Activated CD4-positive, alpha-beta T cell treated with anti-CD3 and anti-CD28 coated beads for 36 hours (primary cell): ENCODE data around the gene PPOX. TPM values are rescaled to one million over a fixed set of nuclear protein-coding genes. Genes with fewer than 3 reads are reported as not detected.

ENCODE experiments used
- ATAC-seq: fragments of 200-7000 bp; cut with Tn5 transposase; one replicate; pipeline ENCODE4 v1.10.0; 2021; ENCODE audit warnings: mild to moderate bottlenecking, moderate library complexity
- CTCF ChIA-PET: fragments of 350-600 bp; sonication (Branson Sonifier 250); formaldehyde crosslinking; loops from one replicate; lab custom pipeline; 2021; ENCODE audit warnings: antibody characterized with exemption; lab: Charles Lee
- POLR2A ChIA-PET: fragments of 350-600 bp; sonication (Branson Sonifier 250); formaldehyde crosslinking; loops from one replicate; lab custom pipeline; 2021; ENCODE audit warnings: antibody characterized with exemption, inconsistent platforms; lab: Charles Lee
- DNase-seq: peaks from one replicate; pipeline ENCODE4 v3.0.0-alpha.2; 2020
- H3K27ac Mint-ChIP-seq: one replicate; pipeline ENCODE4 v1.8.0; 2021; ENCODE audit warnings: mixed read lengths
- H3K27me3 Mint-ChIP-seq: one replicate; pipeline ENCODE4 v1.8.0; 2021; ENCODE audit warnings: mixed read lengths
- H3K36me3 Mint-ChIP-seq: one replicate; pipeline ENCODE4 v1.8.0; 2021; ENCODE audit warnings: low read depth, mixed read lengths
- H3K4me1 Mint-ChIP-seq: one replicate; pipeline ENCODE4 v1.8.0; 2021; ENCODE audit warnings: mixed read lengths
- H3K4me3 Mint-ChIP-seq: one replicate; pipeline ENCODE4 v1.8.0; 2021; ENCODE audit warnings: mild to moderate bottlenecking, moderate library complexity, mixed read lengths
- H3K9me3 Mint-ChIP-seq: one replicate; pipeline ENCODE4 v1.8.0; 2021; ENCODE audit warnings: low read depth, mixed read lengths
- intact Hi-C, 2 experiments: fragments of 100-400 bp; cut with DNase I in 1 of 2; cut with micrococcal nuclease in 1 of 2; formaldehyde crosslinking; loops; one replicate each; pipeline versions ENCODE4 v1.14.2 to v1.15.1; 2022 to 2024; cut with DNase I, micrococcal nuclease
- total RNA-seq, 2 experiments: library from RNA; stranded (reverse); gene quantifications; one replicate each; pipeline ENCODE4 v1.2.3, GENCODE V29; 2021

Gene PPOX
- total RNA-seq, 2 experiments from 2014 or later: 21.5 to 28.8 TPM

DNA sequence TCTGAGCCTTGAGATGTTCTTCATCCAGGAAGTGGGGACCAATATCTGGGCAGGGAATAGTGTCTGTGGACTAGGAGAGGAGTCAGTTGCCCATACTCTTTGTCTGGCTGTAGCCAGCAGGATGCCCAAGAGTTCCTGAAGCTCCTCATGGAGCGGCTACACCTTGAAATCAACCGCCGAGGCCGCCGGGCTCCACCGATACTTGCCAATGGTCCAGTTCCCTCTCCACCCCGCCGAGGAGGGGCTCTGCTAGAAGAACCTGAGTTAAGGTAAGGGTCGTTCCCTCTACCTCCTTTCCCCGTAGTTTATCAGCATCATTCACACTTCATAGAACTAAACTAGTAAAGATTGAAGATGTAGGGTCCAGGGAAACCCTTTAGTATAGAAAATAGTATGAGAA, 3.4 kb upstream of the PPOX start:
- peaks cover 54% of the 10 kb centered on the region for H3K4me1 Mint-ChIP-seq
- no peak overlapping the region for H3K4me3 Mint-ChIP-seq
- no peaks in the 10 kb centered on the region for H3K27me3 Mint-ChIP-seq
- CTCF ChIA-PET: interaction anchor here (0.6 to 1.8 kb wide), 4 partner anchors 14 to 40 kb away, joined by 3 to 5 read pairs (median 3); partner anchors contain the start of genes B4GALT3 and NDUFS2
- H3K27ac Mint-ChIP-seq: no peak overlapping the region
- POLR2A ChIA-PET: no interaction called here
- H3K9me3 Mint-ChIP-seq: no peaks in the 10 kb centered on the region
- ATAC-seq (no peak), DNase-seq (no peak)
- H3K36me3 Mint-ChIP-seq: peaks cover 40% of the 10 kb centered on the region
- intact Hi-C loops: no loop called here

DNA sequence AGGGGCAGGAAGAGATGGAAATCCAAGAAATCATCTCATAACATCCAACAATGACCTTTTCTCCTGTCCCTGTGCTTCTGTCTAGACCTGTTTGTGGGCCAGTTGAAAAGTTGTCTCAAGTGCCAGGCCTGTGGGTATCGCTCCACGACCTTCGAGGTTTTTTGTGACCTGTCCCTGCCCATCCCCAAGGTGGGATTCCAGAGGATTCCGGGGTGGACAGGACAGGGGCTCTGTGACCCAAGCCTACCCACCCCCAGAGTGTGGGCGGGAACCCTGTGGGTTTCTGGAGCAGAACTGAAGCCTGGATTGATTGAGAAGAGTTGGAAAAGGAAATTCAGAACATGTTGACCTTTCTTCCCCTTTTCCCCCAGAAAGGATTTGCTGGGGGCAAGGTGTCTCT, 2.4 kb upstream of the PPOX start:
- intact Hi-C loops: no loop called here
- no peaks in the 10 kb centered on the region for H3K27me3 Mint-ChIP-seq
- no peaks in the 10 kb centered on the region for H3K9me3 Mint-ChIP-seq
- ATAC-seq (no peak), DNase-seq (no peak)
- POLR2A ChIA-PET: interaction anchor here (0.6 kb wide), 1 partner anchor 42 kb away, joined by 3 read pairs; no protein-coding TSS in a partner anchor
- no peak overlapping the region for H3K27ac Mint-ChIP-seq
- CTCF ChIA-PET: no interaction called here
- H3K36me3 Mint-ChIP-seq: peaks cover 37% of the 10 kb centered on the region
- peaks cover 57% of the 10 kb centered on the region for H3K4me1 Mint-ChIP-seq
- H3K4me3 Mint-ChIP-seq: no peak overlapping the region

DNA sequence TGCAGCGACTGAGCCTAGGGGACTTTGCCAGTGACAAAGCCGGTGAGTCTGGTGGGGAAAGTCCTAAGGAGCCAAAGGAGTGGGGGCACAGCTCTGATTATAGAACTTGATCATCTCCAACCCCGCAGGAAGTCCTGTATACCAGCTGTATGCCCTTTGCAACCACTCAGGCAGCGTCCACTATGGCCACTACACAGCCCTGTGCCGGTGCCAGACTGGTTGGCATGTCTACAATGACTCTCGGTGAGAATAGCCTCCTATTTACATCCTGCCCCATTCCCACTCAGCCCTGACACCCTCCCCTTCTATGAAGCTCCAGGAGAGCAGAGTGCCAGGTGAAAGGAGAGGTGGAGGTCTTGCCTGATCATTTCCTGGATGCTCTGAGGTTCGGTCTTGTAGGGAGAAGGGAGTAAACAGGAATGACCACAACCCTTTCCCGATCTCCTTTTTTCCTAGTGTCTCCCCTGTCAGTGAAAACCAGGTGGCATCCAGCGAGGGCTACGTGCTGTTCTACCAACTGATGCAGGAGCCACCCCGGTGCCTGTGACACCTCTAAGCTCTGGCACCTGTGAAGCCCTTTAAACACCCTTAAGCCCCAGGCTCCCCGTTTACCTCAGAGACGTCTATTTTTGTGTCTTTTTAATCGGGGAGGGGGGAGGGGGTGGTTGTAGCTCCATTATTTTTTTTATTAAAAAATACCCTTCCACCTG, 1.2 kb upstream of the PPOX start:
- Mint-ChIP-seq H3K27ac (peak overlapping the region; percentile 52), H3K36me3 (peaks cover 32% of the 10 kb centered on the region), H3K4me3 (peak overlapping the region; percentile 87), H3K9me3 (no peaks in the 10 kb centered on the region), H3K27me3 (no peaks in the 10 kb centered on the region), H3K4me1 (peaks cover 53% of the 10 kb centered on the region)
- ChIA-PET POLR2A (interaction anchor here (0.8 to 3.4 kb wide), 8 partner anchors 11 to 224 kb away, joined by 3 to 15 read pairs (median 4); partner anchors contain the start of genes DEDD, NDUFS2 and UFC1), CTCF (interaction anchor here (0.5 to 3.9 kb wide), 34 partner anchors 7 to 600 kb away, joined by 3 to 30 read pairs (median 7); partner anchors contain the start of genes B4GALT3, DEDD, NDUFS2 and NIT1)
- no peak for DNase-seq
- intact Hi-C loops: loop anchor here in 1 of 2 experiments (5.0 kb wide), 1 partner anchor 62 kb away; the partner anchor contains the start of gene TOMM40L
- no peak for ATAC-seq

DNA sequence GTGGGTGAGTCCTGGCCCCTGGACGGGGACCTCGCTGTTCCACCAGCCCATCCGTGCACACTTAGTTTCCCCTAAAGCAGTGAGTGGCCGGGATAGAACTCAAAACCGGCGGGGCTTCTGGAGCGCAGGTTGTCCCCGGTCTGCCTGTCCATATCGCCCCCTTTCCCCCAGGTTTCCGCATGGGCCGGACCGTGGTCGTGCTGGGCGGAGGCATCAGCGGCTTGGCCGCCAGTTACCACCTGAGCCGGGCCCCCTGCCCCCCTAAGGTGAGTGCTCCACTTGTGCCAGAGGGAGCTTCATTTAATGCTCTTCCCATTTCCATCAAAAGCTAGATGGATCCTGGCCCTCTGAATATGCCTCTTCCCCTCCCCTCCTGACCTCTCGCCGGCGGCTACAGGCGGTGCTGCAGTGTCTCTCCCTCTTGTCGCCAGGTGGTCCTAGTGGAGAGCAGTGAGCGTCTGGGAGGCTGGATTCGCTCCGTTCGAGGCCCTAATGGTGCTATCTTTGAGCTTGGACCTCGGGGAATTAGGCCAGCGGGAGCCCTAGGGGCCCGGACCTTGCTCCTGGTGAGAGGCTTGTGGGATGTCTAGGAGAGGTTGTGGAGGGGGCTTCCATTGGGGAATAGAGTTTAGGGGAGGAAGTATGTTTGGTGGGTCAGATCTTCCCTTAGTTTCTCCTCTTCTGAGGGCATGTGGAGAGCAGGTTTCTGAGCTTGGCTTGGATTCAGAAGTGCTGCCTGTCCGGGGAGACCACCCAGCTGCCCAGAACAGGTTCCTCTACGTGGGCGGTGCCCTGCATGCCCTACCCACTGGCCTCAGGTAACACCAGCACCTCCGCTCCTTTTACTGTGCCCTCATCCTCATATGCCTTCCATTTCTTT, 683 bp downstream of the PPOX start:
- H3K27ac Mint-ChIP-seq: peak overlapping the region; percentile 90
- intact Hi-C loops: loop anchor here (1.0 to 5.0 kb wide), 6 partner anchors 10 to 60 kb away; partner anchors contain the start of genes B4GALT3 (in 2 of the 2), NDUFS2 (in 2 of the 2), DEDD (in 1 of the 2) and TOMM40L (in 1 of the 2)
- peak overlapping the region; percentile 87 for H3K4me3 Mint-ChIP-seq
- DNase-seq: peak; percentile 40
- H3K27me3 Mint-ChIP-seq: no peaks in the 10 kb centered on the region
- no peaks in the 10 kb centered on the region for H3K9me3 Mint-ChIP-seq
- POLR2A ChIA-PET: interaction anchor here (0.6 to 3.4 kb wide), 11 partner anchors 10 to 222 kb away, joined by 3 to 15 read pairs (median 4); partner anchors contain the start of genes B4GALT3, DEDD, NDUFS2 and NIT1
- CTCF ChIA-PET: interaction anchor here (0.6 to 3.9 kb wide), 32 partner anchors 9 to 366 kb away, joined by 3 to 30 read pairs (median 6); partner anchors contain the start of genes ADAMTS4, ARHGAP30, B4GALT3 and DEDD
- peaks cover 36% of the 10 kb centered on the region for H3K4me1 Mint-ChIP-seq
- H3K36me3 Mint-ChIP-seq: peaks cover 32% of the 10 kb centered on the region
- no peak for ATAC-seq

DNA sequence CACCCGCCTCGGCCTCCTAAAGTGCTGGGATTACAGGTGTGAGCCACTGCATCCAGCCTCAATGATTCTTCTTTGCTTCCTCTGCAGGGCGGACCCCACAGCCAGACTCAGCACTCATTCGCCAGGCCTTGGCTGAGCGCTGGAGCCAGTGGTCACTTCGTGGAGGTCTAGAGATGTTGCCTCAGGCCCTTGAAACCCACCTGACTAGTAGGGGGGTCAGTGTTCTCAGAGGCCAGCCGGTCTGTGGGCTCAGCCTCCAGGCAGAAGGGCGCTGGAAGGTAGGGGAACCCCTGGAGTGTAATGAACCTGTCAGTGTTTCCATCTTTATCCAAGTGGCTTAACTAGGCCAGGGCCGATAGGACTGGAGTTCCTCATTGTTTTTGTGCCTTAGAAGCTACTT, 2.7 kb downstream of the PPOX start:
- CTCF ChIA-PET: interaction anchor here (0.6 to 3.9 kb wide), 5 partner anchors 7 to 121 kb away, joined by 3 to 29 read pairs (median 3); partner anchors contain the start of gene B4GALT3
- ATAC-seq (no peak), DNase-seq (no peak)
- intact Hi-C loops: loop anchor here in 1 of 2 experiments (5.0 kb wide), 1 partner anchor 58 kb away; the partner anchor contains the start of gene TOMM40L
- Mint-ChIP-seq H3K36me3 (peaks cover 33% of the 10 kb centered on the region), H3K27ac (no peak overlapping the region), H3K4me3 (peak overlapping the region; percentile 47), H3K27me3 (no peaks in the 10 kb centered on the region), H3K4me1 (peaks cover 26% of the 10 kb centered on the region), H3K9me3 (no peaks in the 10 kb centered on the region)
- POLR2A ChIA-PET: interaction anchor here (0.7 kb wide), 1 partner anchor 119 kb away, joined by 4 read pairs; no protein-coding TSS in a partner anchor

DNA sequence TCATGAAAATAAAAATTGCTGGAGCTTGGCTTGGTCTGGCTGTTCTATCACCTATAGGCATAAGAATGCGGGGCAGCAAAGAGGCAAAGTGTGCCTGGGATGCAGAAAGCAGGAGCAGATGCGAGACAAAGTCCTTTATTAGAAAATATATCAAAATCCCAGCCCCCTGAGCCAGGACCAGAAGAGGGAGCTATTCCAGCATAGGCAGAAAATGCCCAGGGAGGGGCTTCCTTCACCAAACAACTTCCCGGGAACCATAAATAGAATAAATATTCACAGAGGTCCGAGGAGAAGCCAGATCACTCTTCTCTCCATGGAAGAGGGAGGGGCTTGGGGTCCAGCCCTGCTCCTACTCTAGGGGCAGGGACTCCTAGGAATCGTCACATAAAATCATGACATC, 5.0 kb downstream of the PPOX start:
- intact Hi-C loops: no loop called here
- DNase-seq: no peak
- peaks cover 34% of the 10 kb centered on the region for H3K4me1 Mint-ChIP-seq
- ChIA-PET CTCF (interaction anchor here (0.6 to 1.5 kb wide), 8 partner anchors 9 to 110 kb away, joined by 3 to 8 read pairs (median 3); partner anchors contain the start of gene TOMM40L), POLR2A (no interaction called here)
- H3K27me3 Mint-ChIP-seq: no peaks in the 10 kb centered on the region
- no peak overlapping the region for H3K27ac Mint-ChIP-seq
- H3K4me3 Mint-ChIP-seq: no peak overlapping the region
- no peak for ATAC-seq
- H3K36me3 Mint-ChIP-seq: peaks cover 37% of the 10 kb centered on the region
- H3K9me3 Mint-ChIP-seq: no peaks in the 10 kb centered on the region

DNA sequence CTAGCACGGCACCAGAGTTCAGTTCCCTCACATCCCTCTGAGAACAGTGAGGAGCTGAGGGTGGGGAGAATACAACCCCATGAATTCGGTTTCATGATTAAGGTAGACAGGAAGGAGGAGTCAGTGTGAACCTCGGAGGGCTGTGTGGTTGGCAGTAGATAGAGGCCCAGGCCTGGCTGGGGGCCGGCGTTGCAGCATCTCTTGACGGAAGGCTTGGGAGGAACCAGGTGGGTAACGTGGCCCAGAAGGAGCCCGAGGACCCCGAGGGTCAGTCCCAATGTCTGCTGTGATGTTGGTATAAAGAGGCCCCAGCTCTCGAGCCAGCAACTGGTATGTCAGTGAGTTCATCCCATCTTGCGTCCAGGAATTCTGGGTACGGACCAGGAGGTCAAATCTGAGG, 5.5 kb downstream of the PPOX start:
- H3K27ac Mint-ChIP-seq: no peak overlapping the region

DNA sequence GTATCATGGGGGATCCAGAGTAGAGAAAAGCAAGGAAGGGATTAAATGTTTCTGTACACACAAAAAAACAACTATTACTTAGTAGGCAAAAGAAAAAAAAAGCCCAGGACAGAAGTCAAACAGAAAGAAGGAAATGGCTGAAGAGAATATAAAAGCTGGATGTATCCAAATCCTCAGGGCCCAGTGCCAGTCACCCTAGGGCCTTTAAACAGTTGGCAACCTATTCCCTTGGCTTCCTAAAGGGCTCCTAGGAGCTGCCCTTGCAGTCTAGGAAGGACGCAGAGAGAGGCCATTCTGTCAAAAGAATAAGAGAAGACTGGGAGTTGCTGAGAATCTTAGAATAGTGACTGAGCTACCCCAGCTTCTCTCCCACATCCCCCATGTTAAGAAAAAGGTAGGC, 6.1 kb downstream of the PPOX start:
- Mint-ChIP-seq H3K4me3 (no peak overlapping the region), H3K36me3 (peaks cover 41% of the 10 kb centered on the region), H3K4me1 (peaks cover 34% of the 10 kb centered on the region), H3K9me3 (no peaks in the 10 kb centered on the region), H3K27ac (peak overlapping the region; percentile 51), H3K27me3 (no peaks in the 10 kb centered on the region)
- no peak for DNase-seq
- ChIA-PET CTCF (interaction anchor here (0.7 to 0.9 kb wide), 3 partner anchors 8 to 31 kb away, joined by 3 to 7 read pairs (median 6); partner anchors contain the start of gene UFC1), POLR2A (no interaction called here)
- intact Hi-C loops: no loop called here
- ATAC-seq: no peak

More for the DNA sequence above, 5.5 kb downstream of the PPOX start:
- ChIA-PET POLR2A (interaction anchor here (0.6 kb wide), 1 partner anchor 12 kb away, joined by 3 read pairs; the partner anchor contains the start of gene USP21), CTCF (interaction anchor here (0.9 to 1.4 kb wide), 5 partner anchors 8 to 111 kb away, joined by 3 to 7 read pairs (median 3); partner anchors contain the start of gene TOMM40L)
- Mint-ChIP-seq H3K9me3 (no peaks in the 10 kb centered on the region), H3K27me3 (no peaks in the 10 kb centered on the region), H3K4me3 (no peak overlapping the region), H3K4me1 (peaks cover 38% of the 10 kb centered on the region), H3K36me3 (peaks cover 41% of the 10 kb centered on the region)
- no peak for DNase-seq
- ATAC-seq: no peak
- intact Hi-C loops: no loop called here

DNA sequence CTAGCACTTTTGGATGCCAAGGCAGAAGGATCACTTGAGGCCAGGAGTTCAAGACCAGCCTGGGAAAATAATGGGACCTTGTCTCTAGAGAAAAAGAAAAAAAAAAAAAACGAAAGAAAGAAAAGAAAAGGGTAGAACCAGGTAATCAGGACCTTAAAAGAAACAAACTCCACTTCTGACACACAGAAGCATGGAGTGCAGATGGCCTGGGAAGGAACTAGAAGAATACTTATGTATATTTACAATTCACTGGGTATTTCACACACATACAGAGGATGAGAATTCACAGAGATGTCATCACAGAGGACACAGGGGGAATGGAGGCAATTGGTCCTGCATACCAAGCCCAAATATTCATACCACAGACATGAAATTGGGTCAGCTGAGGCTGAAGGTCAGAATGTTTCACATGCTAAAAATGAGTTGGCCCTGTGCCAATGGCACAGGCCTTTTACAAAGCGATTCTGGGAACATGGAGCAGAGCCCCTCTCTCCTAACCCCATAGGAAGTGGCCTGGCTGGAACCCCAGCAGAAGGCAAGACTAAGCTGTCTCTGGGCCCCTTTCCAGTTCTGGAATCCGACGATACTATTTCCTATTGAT, 6.7 kb downstream of the PPOX start:
- H3K4me1 Mint-ChIP-seq: peaks cover 37% of the 10 kb centered on the region
- ChIA-PET CTCF (interaction anchor here (0.7 to 0.9 kb wide), 3 partner anchors 9 to 30 kb away, joined by 3 to 7 read pairs (median 6); partner anchors contain the start of gene UFC1), POLR2A (no interaction called here)
- intact Hi-C loops: no loop called here
- DNase-seq (no peak), ATAC-seq (no peak)
- no peak overlapping the region for H3K4me3 Mint-ChIP-seq
- H3K36me3 Mint-ChIP-seq: peaks cover 41% of the 10 kb centered on the region
- H3K27ac Mint-ChIP-seq: peak overlapping the region; percentile 51
- no peaks in the 10 kb centered on the region for H3K27me3 Mint-ChIP-seq
- no peaks in the 10 kb centered on the region for H3K9me3 Mint-ChIP-seq

DNA sequence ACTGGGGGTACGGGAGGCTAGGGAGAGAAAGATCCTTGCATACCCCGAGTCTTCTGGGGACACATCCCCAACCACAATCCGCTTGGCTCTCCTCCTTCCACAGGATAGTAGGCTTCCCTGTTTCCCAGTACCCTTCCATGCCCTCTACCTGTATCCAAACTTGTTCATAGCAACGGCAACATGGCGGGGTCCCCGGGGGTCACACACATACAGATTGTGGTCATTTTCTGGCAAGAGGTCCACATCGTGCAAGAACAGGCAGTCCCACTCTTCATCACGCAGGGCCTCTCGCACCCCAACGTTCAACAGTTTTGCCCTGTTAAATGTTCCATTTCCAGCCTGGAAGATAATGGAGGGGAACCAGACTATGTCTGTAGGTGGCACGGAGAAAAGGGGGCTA, 7.5 kb downstream of the PPOX start:
- H3K4me1 Mint-ChIP-seq: peaks cover 37% of the 10 kb centered on the region
- no peak overlapping the region for H3K27ac Mint-ChIP-seq
- no peaks in the 10 kb centered on the region for H3K27me3 Mint-ChIP-seq
- intact Hi-C loops: no loop called here
- no peak overlapping the region for H3K4me3 Mint-ChIP-seq
- no peaks in the 10 kb centered on the region for H3K9me3 Mint-ChIP-seq
- no peak for ATAC-seq
- peaks cover 41% of the 10 kb centered on the region for H3K36me3 Mint-ChIP-seq
- POLR2A ChIA-PET: no interaction called here
- CTCF ChIA-PET: no interaction called here
- no peak for DNase-seq
